ENCODE measurements around the gene TMEM150B. TPM values are rescaled to one million over a fixed set of nuclear protein-coding genes. Genes with fewer than 3 reads are reported as not detected.

The TMEM150B gene
- polyA plus RNA-seq, 1 of the 3 experiments (the other 2 are of a cell fraction), result not detected

DNA sequence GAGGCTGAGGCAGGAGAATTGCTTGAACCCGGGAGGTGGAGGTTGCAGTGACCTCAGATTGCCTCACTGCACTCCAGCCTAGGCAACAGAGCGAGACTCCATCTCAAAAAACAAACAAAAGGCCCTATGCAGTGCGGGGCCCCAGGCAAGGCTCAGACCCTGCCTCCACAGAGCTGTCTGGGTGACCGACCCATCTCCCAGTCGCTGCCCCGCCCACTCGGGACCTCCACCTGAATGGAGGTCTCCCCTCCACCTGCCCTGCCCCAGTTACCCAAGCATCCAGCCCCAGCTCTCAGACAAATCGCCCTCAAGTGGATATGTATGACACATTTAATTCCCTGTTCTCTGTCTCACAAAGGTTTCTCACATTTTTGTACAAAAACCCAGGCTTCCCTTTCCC is 40.1 kb upstream of the TMEM150B start:
- no peak for TF ChIP-seq FOXM1 (IDR thresholded peaks at IDR 0.05; ENCODE audit: low read depth)
- TF ChIP-seq, protein P1, sequence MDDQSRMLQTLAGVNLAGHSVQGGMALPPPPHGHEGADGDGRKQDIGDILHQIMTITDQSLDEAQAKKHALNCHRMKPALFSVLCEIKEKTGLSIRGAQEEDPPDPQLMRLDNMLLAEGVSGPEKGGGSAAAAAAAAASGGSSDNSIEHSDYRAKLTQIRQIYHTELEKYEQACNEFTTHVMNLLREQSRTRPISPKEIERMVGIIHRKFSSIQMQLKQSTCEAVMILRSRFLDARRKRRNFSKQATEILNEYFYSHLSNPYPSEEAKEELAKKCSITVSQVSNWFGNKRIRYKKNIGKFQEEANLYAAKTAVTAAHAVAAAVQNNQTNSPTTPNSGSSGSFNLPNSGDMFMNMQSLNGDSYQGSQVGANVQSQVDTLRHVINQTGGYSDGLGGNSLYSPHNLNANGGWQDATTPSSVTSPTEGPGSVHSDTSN (IDR thresholded peaks at IDR 0.05), result no peak
- TF ChIP-seq, protein P2, sequence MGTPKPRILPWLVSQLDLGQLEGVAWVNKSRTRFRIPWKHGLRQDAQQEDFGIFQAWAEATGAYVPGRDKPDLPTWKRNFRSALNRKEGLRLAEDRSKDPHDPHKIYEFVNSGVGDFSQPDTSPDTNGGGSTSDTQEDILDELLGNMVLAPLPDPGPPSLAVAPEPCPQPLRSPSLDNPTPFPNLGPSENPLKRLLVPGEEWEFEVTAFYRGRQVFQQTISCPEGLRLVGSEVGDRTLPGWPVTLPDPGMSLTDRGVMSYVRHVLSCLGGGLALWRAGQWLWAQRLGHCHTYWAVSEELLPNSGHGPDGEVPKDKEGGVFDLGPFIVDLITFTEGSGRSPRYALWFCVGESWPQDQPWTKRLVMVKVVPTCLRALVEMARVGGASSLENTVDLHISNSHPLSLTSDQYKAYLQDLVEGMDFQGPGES (IDR thresholded peaks at IDR 0.05; ENCODE audit: low read depth, low read length), result no peak
- TF ChIP-seq RXRA (IDR thresholded peaks at IDR 0.05; ENCODE audit: borderline replicate concordance, low read depth), result no peak
- TF ChIP-seq, protein P3, sequence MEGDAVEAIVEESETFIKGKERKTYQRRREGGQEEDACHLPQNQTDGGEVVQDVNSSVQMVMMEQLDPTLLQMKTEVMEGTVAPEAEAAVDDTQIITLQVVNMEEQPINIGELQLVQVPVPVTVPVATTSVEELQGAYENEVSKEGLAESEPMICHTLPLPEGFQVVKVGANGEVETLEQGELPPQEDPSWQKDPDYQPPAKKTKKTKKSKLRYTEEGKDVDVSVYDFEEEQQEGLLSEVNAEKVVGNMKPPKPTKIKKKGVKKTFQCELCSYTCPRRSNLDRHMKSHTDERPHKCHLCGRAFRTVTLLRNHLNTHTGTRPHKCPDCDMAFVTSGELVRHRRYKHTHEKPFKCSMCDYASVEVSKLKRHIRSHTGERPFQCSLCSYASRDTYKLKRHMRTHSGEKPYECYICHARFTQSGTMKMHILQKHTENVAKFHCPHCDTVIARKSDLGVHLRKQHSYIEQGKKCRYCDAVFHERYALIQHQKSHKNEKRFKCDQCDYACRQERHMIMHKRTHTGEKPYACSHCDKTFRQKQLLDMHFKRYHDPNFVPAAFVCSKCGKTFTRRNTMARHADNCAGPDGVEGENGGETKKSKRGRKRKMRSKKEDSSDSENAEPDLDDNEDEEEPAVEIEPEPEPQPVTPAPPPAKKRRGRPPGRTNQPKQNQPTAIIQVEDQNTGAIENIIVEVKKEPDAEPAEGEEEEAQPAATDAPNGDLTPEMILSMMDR (IDR thresholded peaks at IDR 0.05), result no peak
- TF ChIP-seq, protein P4, sequence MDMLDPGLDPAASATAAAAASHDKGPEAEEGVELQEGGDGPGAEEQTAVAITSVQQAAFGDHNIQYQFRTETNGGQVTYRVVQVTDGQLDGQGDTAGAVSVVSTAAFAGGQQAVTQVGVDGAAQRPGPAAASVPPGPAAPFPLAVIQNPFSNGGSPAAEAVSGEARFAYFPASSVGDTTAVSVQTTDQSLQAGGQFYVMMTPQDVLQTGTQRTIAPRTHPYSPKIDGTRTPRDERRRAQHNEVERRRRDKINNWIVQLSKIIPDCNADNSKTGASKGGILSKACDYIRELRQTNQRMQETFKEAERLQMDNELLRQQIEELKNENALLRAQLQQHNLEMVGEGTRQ (IDR thresholded peaks at IDR 0.05; ENCODE audit: borderline replicate concordance, low read depth, low read length), result no peak
- no peak for TF ChIP-seq ELF1 (IDR thresholded peaks at IDR 0.05)
- no peak for TF ChIP-seq TEAD4 (IDR thresholded peaks at IDR 0.05; ENCODE audit: borderline replicate concordance, insufficient read depth)
- no peak for TF ChIP-seq JUND (IDR thresholded peaks at IDR 0.05)
- TF ChIP-seq GABPA (IDR thresholded peaks at IDR 0.05; ENCODE audit: low read depth), result no peak
- no peak for TF ChIP-seq RCOR1 (IDR thresholded peaks at IDR 0.05; ENCODE audit: low read length)
- no peak for TF ChIP-seq FOXJ3 (CRISPR knock-in tag; IDR thresholded peaks at IDR 0.05)
- Histone ChIP-seq H3K4me1 (ENCODE audit: control insufficient read depth in 1 of 2, insufficient read depth in 2 of 2, low read depth in 1 of 2, low read length in 1 of 2) (peaks cover 0 to 13% of the 10 kb centered on the region in 2 experiments; a peak in 1 of 4 replicates), H2AFZ (ENCODE audit: low read depth) (no peak overlapping the region), H3K9ac (no peak overlapping the region), H3K36me3 (replicated peaks in 1 of 2; ENCODE audit: control insufficient read depth in 1 of 2, insufficient read depth in 2 of 2, low read length in 1 of 2) (peaks cover 0 to 4% of the 10 kb centered on the region in 2 experiments), H3K4me3 (ENCODE audit: low read depth in 2 of 2, low read length in 1 of 2) (no peak overlapping the region), H3K9me2 (no peaks in the 10 kb centered on the region), H3K9me3 (no peaks in the 10 kb centered on the region), H4K20me1 (ENCODE audit: insufficient read depth) (no peaks in the 10 kb centered on the region), H3K4me2 (no peak overlapping the region), H3K27ac (ENCODE audit: low read depth in 2 of 2, low read length in 1 of 2) (no peak overlapping the region), H3F3A (replicated peaks; ENCODE audit: insufficient read depth) (peaks cover 8% of the 10 kb centered on the region), H3K27me3 (ENCODE audit: insufficient read depth) (no peaks in the 10 kb centered on the region), H3K79me2 (ENCODE audit: insufficient read depth) (peaks cover 14% of the 10 kb centered on the region)
- POLR2A ChIA-PET, result no interaction called here
- DNase-seq, result no peak
- WGBS (ENCODE audit: low lambda C conversion rate), result 95% methylated on average over 5 of the region's 8 CpGs
- CTCF ChIA-PET, result no interaction called here
